Measurements from ENCODE around the gene TMEM109.

TMEM109 gene

GRCh38 chr11:60878245-60879101 is 35.5 kb upstream of the TMEM109 start:
- no peak for DNase-seq (ENCODE audit: low read depth in 2 of 2, low spot score in 1 of 2)

- no peak for DNase-seq (ENCODE audit: low read depth in 2 of 2, low spot score in 1 of 2)
These were observed 34.9 kb upstream of the TMEM109 start for GRCh38 chr11:60879104-60879503.

- no peak for DNase-seq (ENCODE audit: low read depth in 2 of 2, low spot score in 1 of 2)
These were observed 33.9 kb upstream of the TMEM109 start for GRCh38 chr11:60879971-60880588.

GRCh38 chr11:60880643-60881282 is 33.2 kb upstream of the TMEM109 start:
- no peak for DNase-seq (ENCODE audit: low read depth in 2 of 2, low spot score in 1 of 2)

GRCh38 chr11:60887556-60887955 is 26.4 kb upstream of the TMEM109 start:
- no peak for DNase-seq (ENCODE audit: low read depth in 2 of 2, low spot score in 1 of 2)

GRCh38 chr11:60889869-60890311 is 24.1 kb upstream of the TMEM109 start:
- DNase-seq (ENCODE audit: low read depth in 2 of 2, low spot score in 1 of 2), result no peak

GRCh38 chr11:60890696-60891095 is 23.3 kb upstream of the TMEM109 start:
- DNase-seq (ENCODE audit: low read depth in 2 of 2, low spot score in 1 of 2), result no peak

- DNase-seq (ENCODE audit: low read depth in 2 of 2, low spot score in 1 of 2), result no peak
These were observed 22.7 kb upstream of the TMEM109 start for GRCh38 chr11:60891103-60891741.

GRCh38 chr11:60895687-60896086 is 18.3 kb upstream of the TMEM109 start:
- no peak for DNase-seq (ENCODE audit: low read depth in 2 of 2, low spot score in 1 of 2)

GRCh38 chr11:60897496-60897895 is 16.5 kb upstream of the TMEM109 start:
- no peak for DNase-seq (ENCODE audit: low read depth in 2 of 2, low spot score in 1 of 2)

GRCh38 chr11:60899046-60899936 is 14.7 kb upstream of the TMEM109 start:
- no peak for DNase-seq (ENCODE audit: low read depth in 2 of 2, low spot score in 1 of 2)

- DNase-seq (ENCODE audit: low read depth in 2 of 2, low spot score in 1 of 2), result no peak
These were observed 14.0 kb upstream of the TMEM109 start for GRCh38 chr11:60899977-60900376.

- DNase-seq (ENCODE audit: low read depth in 2 of 2, low spot score in 1 of 2), result no peak
These were observed 13.1 kb upstream of the TMEM109 start for GRCh38 chr11:60900673-60901404.

- no peak for DNase-seq (ENCODE audit: low read depth in 2 of 2, low spot score in 1 of 2)
These were observed 11.3 kb upstream of the TMEM109 start for GRCh38 chr11:60902625-60903024.

- no peak for DNase-seq (ENCODE audit: low read depth in 2 of 2, low spot score in 1 of 2)
These were observed 8.9 kb upstream of the TMEM109 start for GRCh38 chr11:60905047-60905446.

GRCh38 chr11:60905551-60906113 is 8.3 kb upstream of the TMEM109 start:
- DNase-seq (ENCODE audit: low read depth in 2 of 2, low spot score in 1 of 2), result no peak

GRCh38 chr11:60906132-60906972 is 7.6 kb upstream of the TMEM109 start, which contains the start of gene PRPF19:
PRPF19 (minus strand) TSS chr11:60906585; CDS start chr11:60906382, 203 bp downstream.
- DNase-seq (ENCODE audit: low read depth in 2 of 2, low spot score in 1 of 2), result peak; percentile 92 to 95

- no peak for DNase-seq (ENCODE audit: low read depth in 2 of 2, low spot score in 1 of 2)
These were observed 5.2 kb upstream of the TMEM109 start for GRCh38 chr11:60908803-60909202.

Data from stimulated activated CD8-positive, alpha-beta memory T cell treated with anti-CD3 and anti-CD28 coated beads, Interleukin-4, amount 100 ng/mL, for 1 hour (primary cell).